Neural cell (in vitro differentiated cells): Measurements from ENCODE around the gene ATG9B.

ENCODE experiments used
- RAD21 ChIP-seq: fragments of 450-650 bp; conservative IDR thresholded peaks from 2 replicates; pipeline ENCODE4 v1.6.1; 2014; ENCODE audit warnings: antibody characterized with exemption, mild to moderate bottlenecking, moderate library complexity
- TF ChIP-seq, protein P1 (sequence below): fragments of 450-650 bp; IDR thresholded peaks from 2 replicates; pipeline ENCODE4 v1.5.1; 2014; ENCODE audit warnings: antibody characterized with exemption, mild to moderate bottlenecking, moderate library complexity; ENCODE audit not compliant: poor library complexity, severe bottlenecking

DNA sequence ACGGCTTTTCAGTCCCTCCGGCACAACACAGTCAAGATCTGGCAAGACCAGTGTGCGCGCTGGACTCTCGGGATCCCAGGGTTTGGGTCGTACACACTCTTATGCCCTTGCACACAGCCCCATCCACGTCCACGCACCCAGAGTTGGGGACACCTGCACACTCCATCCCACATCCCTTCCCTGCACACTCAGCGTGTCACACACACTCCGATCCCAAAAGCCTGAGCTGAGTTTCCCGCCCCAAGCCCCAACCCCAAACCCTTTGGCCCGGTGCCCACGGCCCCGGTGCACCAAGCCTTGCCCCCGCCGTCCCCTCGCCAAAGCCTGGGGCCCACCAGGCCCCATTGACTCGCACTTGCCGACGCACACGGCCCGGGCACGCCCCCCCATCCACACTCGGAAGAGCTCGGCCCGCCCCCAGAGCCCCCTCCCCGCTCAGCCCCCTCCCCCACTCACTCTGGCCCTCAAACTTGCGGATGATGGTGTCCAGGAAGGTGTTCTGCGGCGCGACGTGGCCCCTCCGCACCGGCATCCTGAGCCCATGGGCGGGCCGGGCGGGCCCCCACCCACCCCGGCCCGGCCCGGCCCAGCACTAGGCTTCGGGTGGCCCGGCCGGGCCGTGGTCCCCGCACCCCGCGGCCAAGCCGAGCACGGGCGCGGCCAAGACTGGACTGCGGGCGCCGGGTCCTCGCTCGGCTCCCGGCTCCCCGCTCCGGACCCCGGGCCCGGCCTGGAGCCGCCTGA is 46.7 kb downstream of the ATG9B start:
- TF ChIP-seq, protein P1, sequence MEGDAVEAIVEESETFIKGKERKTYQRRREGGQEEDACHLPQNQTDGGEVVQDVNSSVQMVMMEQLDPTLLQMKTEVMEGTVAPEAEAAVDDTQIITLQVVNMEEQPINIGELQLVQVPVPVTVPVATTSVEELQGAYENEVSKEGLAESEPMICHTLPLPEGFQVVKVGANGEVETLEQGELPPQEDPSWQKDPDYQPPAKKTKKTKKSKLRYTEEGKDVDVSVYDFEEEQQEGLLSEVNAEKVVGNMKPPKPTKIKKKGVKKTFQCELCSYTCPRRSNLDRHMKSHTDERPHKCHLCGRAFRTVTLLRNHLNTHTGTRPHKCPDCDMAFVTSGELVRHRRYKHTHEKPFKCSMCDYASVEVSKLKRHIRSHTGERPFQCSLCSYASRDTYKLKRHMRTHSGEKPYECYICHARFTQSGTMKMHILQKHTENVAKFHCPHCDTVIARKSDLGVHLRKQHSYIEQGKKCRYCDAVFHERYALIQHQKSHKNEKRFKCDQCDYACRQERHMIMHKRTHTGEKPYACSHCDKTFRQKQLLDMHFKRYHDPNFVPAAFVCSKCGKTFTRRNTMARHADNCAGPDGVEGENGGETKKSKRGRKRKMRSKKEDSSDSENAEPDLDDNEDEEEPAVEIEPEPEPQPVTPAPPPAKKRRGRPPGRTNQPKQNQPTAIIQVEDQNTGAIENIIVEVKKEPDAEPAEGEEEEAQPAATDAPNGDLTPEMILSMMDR: no peak
- TF ChIP-seq RAD21: no peak
